Measurements from ENCODE around the gene PTPRU.

Gene PTPRU

DNA sequence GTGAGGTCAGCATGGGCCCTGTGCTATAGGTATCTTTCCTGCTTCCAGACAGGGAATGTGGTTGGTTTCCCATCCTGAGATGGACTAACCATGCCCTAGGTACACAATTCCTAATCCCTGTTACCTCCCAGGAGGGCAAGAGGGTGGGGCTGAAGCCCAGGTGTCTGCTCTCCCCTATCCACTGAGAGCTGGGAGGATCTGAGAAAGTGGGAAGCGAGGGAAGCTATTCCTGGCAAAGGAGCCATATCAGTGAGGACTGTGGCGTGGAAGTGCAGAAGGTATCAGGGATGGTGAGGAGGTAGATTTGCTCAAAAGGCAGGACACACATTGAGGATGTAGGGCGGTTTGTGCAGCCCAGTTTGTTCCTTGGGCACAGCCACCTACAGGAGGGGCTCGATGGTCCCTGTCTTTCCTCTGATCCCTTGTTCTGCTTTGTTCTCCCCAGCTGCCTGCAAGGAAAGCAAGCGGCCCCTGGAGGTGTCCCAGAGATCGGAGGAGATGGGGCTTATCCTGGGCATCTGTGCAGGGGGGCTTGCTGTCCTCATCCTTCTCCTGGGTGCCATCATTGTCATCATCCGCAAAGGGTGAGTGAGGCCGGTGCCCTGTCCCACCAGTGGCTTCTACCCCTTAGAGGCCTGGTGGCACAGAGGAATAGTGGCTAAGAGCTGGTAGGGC lies 48.1 kb downstream of the PTPRU start:
- Histone ChIP-seq H3K4me3 (ENCODE audit: low read depth in 1 of 2, low read length in 2 of 2) (no peak overlapping the region), H3K27ac (ENCODE audit: low read depth, low read length) (no peak overlapping the region), H3K27me3 (ENCODE audit: control insufficient read depth in 1 of 2, insufficient read depth in 2 of 2, low read length in 2 of 2) (no peaks in the 10 kb centered on the region), H3K9me3 (ENCODE audit: control insufficient read depth in 1 of 2, low read length in 2 of 2) (no peaks in the 10 kb centered on the region), H3K4me1 (ENCODE audit: control insufficient read depth in 1 of 2, insufficient read depth in 2 of 2, low read length in 2 of 2) (no peaks in the 10 kb centered on the region), H3K36me3 (ENCODE audit: control insufficient read depth in 1 of 2, insufficient read depth in 2 of 2, low read length in 2 of 2) (no peaks in the 10 kb centered on the region), H3K9ac (ENCODE audit: low read depth in 1 of 2, low read length in 2 of 2) (no peak overlapping the region)

DNA sequence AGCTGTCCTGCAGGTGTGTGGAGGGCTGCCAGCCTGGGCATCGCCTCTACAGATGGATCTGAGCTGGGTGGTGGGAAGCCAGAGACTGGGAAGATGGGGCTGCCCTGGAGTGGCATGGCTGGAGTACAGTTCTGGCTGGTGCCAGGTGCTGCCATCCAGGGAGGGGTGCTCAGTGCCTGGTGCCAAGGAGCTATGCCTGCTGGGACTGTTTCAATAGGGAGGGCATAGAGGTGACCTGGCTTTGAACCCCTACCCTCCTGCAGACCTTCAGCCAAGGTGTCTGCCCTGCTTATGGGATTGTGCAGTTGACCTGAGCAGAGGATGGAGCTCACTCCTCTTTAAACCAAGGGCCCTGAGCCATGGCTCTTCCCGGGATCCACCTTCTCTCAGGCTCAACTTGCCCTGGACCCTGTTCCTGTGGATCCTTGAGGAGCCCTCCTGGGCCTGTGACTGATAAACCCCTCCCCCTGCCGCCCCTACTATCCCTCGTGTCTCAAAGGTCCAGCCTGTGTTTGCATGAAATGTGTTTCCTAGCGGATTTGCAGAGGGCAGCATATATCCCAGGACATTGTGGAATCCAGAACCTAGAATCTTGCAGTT lies 48.7 kb downstream of the PTPRU start:
- no peak overlapping the region for H3K9ac ChIP-seq (ENCODE audit: low read depth in 1 of 2, low read length in 2 of 2)
- H3K4me3 ChIP-seq (ENCODE audit: low read depth in 1 of 2, low read length in 2 of 2): no peak overlapping the region
- H3K27me3 ChIP-seq (ENCODE audit: control insufficient read depth in 1 of 2, insufficient read depth in 2 of 2, low read length in 2 of 2): no peaks in the 10 kb centered on the region
- H3K9me3 ChIP-seq (ENCODE audit: control insufficient read depth in 1 of 2, low read length in 2 of 2): no peaks in the 10 kb centered on the region
- H3K36me3 ChIP-seq (ENCODE audit: control insufficient read depth in 1 of 2, insufficient read depth in 2 of 2, low read length in 2 of 2): no peaks in the 10 kb centered on the region
- H3K27ac ChIP-seq (ENCODE audit: low read depth, low read length): no peak overlapping the region
- H3K4me1 ChIP-seq (ENCODE audit: control insufficient read depth in 1 of 2, insufficient read depth in 2 of 2, low read length in 2 of 2): no peaks in the 10 kb centered on the region

DNA sequence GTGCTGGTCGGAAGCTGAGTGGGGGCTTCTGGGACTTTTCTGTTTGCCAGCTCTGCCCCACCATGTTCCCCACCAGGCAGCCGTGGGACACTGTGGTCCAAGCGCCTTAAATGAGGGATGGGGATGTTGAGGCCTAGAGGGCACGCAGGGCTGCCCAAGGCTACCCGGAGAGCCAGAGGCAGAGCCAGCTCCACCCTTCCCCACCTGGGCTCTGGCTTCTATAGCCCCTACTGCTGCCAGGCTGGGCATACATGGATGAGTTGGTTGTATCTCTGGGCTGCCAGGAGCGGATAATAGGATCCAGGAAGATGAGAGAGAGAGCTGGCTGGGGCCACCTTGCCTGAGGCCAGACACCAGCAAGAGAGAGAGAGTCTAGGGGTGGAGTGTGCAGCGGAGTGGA lies 49.4 kb downstream of the PTPRU start:
- Histone ChIP-seq H3K27me3 (ENCODE audit: control insufficient read depth in 1 of 2, insufficient read depth in 2 of 2, low read length in 2 of 2) (no peaks in the 10 kb centered on the region), H3K9me3 (ENCODE audit: control insufficient read depth in 1 of 2, low read length in 2 of 2) (no peaks in the 10 kb centered on the region)

DNA sequence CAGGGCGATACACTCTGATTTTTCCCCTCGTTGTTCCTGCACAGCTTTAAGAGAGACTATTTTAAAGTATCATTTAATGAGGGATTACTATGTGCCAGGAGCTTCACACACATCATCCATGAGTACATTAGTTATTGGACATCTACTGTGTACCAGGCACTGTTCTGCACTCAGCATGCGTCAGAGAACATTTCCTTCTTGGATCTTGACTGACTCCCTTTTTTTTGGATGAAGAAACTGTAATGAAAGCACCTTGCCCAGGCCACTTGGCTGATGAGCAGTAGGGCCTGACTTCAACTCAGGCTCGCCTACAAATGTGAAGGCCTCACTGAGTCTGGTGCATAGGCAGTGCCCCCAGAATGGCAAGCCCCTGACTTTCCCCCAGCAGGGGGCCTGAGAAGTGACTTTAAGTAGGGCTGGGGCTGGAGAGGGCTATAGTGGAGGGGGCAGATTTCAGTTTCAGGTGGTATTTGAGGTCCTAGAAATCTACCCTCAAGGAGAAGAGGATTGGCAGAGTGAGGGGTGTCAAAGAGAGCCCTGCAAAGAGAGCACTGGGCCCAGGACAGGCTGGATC lies 50.0 kb downstream of the PTPRU start:
- Histone ChIP-seq H3K27me3 (ENCODE audit: control insufficient read depth in 1 of 2, insufficient read depth in 2 of 2, low read length in 2 of 2) (no peaks in the 10 kb centered on the region), H3K9ac (ENCODE audit: low read depth in 1 of 2, low read length in 2 of 2) (no peak overlapping the region), H3K36me3 (ENCODE audit: control insufficient read depth in 1 of 2, insufficient read depth in 2 of 2, low read length in 2 of 2) (no peaks in the 10 kb centered on the region)

More for the DNA sequence above, 49.4 kb downstream of the PTPRU start:
- H3K4me1 ChIP-seq (ENCODE audit: control insufficient read depth in 1 of 2, insufficient read depth in 2 of 2, low read length in 2 of 2): no peaks in the 10 kb centered on the region
- no peak overlapping the region for H3K4me3 ChIP-seq (ENCODE audit: low read depth in 1 of 2, low read length in 2 of 2)
- H3K27ac ChIP-seq (ENCODE audit: low read depth, low read length): no peak overlapping the region
- no peak overlapping the region for H3K9ac ChIP-seq (ENCODE audit: low read depth in 1 of 2, low read length in 2 of 2)
- no peaks in the 10 kb centered on the region for H3K36me3 ChIP-seq (ENCODE audit: control insufficient read depth in 1 of 2, insufficient read depth in 2 of 2, low read length in 2 of 2)

DNA sequence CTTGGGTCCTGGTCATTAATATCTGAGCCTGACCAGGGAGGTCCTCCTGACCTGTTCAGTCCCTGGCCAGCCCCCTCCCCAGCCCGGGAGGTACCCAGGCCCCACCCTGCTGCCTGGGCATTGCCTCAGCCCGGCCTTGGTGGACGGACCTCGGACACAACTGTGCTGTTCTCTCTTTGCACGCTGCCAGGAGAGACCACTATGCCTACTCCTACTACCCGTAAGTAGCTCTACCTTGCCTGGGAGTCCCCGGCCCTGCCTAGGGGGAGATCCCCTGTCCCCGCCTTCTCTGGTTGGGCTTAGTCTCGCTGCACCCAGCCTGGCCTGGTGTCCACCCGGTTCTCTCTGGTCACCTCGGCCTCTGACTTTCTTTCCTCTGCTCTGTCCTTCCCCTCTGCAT lies 53.2 kb downstream of the PTPRU start:
- Histone ChIP-seq H3K27me3 (ENCODE audit: control insufficient read depth in 1 of 2, insufficient read depth in 2 of 2, low read length in 2 of 2) (no peaks in the 10 kb centered on the region), H3K4me3 (ENCODE audit: low read depth in 1 of 2, low read length in 2 of 2) (no peak overlapping the region), H3K9ac (ENCODE audit: low read depth in 1 of 2, low read length in 2 of 2) (no peak overlapping the region), H3K27ac (ENCODE audit: low read depth, low read length) (no peak overlapping the region), H3K9me3 (ENCODE audit: control insufficient read depth in 1 of 2, low read length in 2 of 2) (no peaks in the 10 kb centered on the region), H3K36me3 (ENCODE audit: control insufficient read depth in 1 of 2, insufficient read depth in 2 of 2, low read length in 2 of 2) (no peaks in the 10 kb centered on the region), H3K4me1 (ENCODE audit: control insufficient read depth in 1 of 2, insufficient read depth in 2 of 2, low read length in 2 of 2) (no peaks in the 10 kb centered on the region)

More for the DNA sequence above, 50.0 kb downstream of the PTPRU start:
- Histone ChIP-seq H3K9me3 (ENCODE audit: control insufficient read depth in 1 of 2, low read length in 2 of 2) (no peaks in the 10 kb centered on the region), H3K27ac (ENCODE audit: low read depth, low read length) (no peak overlapping the region), H3K4me3 (ENCODE audit: low read depth in 1 of 2, low read length in 2 of 2) (no peak overlapping the region), H3K4me1 (ENCODE audit: control insufficient read depth in 1 of 2, insufficient read depth in 2 of 2, low read length in 2 of 2) (no peaks in the 10 kb centered on the region)

DNA sequence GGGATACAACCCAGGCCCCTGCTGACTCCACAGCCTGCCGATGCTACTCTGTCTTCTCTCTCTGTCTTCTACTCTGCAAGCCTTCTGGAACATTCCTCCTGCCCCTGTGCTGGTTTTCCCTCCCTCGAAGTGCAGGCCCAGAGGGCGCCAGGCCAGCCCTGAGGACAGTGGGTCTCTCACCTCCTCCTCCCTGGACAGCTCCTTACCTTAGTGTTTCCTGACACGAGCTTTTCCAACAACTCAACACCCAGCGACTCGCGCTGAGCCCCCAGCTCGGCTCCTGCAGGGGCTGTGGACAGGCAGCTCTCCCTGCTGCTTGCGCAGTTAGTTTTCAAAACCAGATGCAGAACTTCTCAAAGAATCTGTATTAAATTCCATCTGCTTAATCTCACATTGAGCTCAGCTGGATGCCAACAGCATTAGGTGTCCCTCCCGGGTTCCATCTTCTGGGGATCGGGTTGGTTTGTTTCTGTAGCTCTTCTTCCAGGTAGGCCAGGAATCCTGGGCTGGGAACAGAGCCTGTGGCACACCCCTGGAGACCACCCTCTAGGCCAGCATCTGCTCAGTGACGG lies 54.2 kb downstream of the PTPRU start:
- no peaks in the 10 kb centered on the region for H3K36me3 ChIP-seq (ENCODE audit: control insufficient read depth in 1 of 2, insufficient read depth in 2 of 2, low read length in 2 of 2)
- no peak overlapping the region for H3K27ac ChIP-seq (ENCODE audit: low read depth, low read length)
- no peaks in the 10 kb centered on the region for H3K27me3 ChIP-seq (ENCODE audit: control insufficient read depth in 1 of 2, insufficient read depth in 2 of 2, low read length in 2 of 2)
- no peak overlapping the region for H3K4me3 ChIP-seq (ENCODE audit: low read depth in 1 of 2, low read length in 2 of 2)
- H3K4me1 ChIP-seq (ENCODE audit: control insufficient read depth in 1 of 2, insufficient read depth in 2 of 2, low read length in 2 of 2): no peaks in the 10 kb centered on the region
- no peaks in the 10 kb centered on the region for H3K9me3 ChIP-seq (ENCODE audit: control insufficient read depth in 1 of 2, low read length in 2 of 2)
- no peak overlapping the region for H3K9ac ChIP-seq (ENCODE audit: low read depth in 1 of 2, low read length in 2 of 2)

DNA sequence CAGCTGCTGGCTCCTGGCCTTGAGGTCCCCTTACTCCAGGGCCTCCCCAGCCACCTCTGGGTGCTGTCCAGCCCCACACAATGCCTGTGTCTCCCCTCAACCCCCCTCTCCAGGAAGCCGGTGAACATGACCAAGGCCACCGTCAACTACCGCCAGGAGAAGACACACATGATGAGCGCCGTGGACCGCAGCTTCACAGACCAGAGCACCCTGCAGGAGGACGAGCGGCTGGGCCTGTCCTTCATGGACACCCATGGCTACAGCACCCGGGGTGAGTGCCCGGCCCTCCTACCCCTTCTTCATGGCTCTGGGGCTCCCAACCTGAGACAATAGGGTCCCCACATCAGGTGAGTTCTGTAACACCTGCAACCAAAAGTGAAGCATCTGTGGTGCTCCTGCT lies 55.4 kb downstream of the PTPRU start:
- H3K4me3 ChIP-seq (ENCODE audit: low read depth in 1 of 2, low read length in 2 of 2): no peak overlapping the region
- no peaks in the 10 kb centered on the region for H3K4me1 ChIP-seq (ENCODE audit: control insufficient read depth in 1 of 2, insufficient read depth in 2 of 2, low read length in 2 of 2)
- H3K27ac ChIP-seq (ENCODE audit: low read depth, low read length): no peak overlapping the region
- H3K9me3 ChIP-seq (ENCODE audit: control insufficient read depth in 1 of 2, low read length in 2 of 2): no peaks in the 10 kb centered on the region
- no peak overlapping the region for H3K9ac ChIP-seq (ENCODE audit: low read depth in 1 of 2, low read length in 2 of 2)
- H3K36me3 ChIP-seq (ENCODE audit: control insufficient read depth in 1 of 2, insufficient read depth in 2 of 2, low read length in 2 of 2): no peaks in the 10 kb centered on the region
- no peaks in the 10 kb centered on the region for H3K27me3 ChIP-seq (ENCODE audit: control insufficient read depth in 1 of 2, insufficient read depth in 2 of 2, low read length in 2 of 2)

DNA sequence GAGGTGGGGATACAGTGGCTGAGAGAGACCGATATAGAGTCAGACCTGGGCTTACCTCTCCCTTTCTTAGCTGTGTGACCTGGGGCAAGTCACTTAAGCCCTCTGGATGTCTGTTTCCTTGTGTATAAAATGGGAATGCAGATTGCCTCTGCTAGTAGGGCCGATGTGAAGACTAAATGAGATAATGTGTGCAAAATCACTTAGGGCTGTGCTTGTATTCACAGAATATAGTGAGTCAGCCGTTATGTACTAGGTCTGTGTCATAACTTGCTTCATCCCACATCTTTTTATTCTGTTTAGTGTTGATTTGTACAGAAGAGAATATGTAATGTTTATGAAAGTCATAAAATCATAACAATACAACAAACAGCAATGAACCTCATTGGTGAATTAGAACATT lies 56.0 kb downstream of the PTPRU start:
- Histone ChIP-seq H3K9me3 (ENCODE audit: control insufficient read depth in 1 of 2, low read length in 2 of 2) (no peaks in the 10 kb centered on the region), H3K4me1 (ENCODE audit: control insufficient read depth in 1 of 2, insufficient read depth in 2 of 2, low read length in 2 of 2) (no peaks in the 10 kb centered on the region), H3K27ac (ENCODE audit: low read depth, low read length) (no peak overlapping the region), H3K9ac (ENCODE audit: low read depth in 1 of 2, low read length in 2 of 2) (no peak overlapping the region), H3K27me3 (ENCODE audit: control insufficient read depth in 1 of 2, insufficient read depth in 2 of 2, low read length in 2 of 2) (no peaks in the 10 kb centered on the region), H3K4me3 (ENCODE audit: low read depth in 1 of 2, low read length in 2 of 2) (no peak overlapping the region), H3K36me3 (ENCODE audit: control insufficient read depth in 1 of 2, insufficient read depth in 2 of 2, low read length in 2 of 2) (no peaks in the 10 kb centered on the region)

DNA sequence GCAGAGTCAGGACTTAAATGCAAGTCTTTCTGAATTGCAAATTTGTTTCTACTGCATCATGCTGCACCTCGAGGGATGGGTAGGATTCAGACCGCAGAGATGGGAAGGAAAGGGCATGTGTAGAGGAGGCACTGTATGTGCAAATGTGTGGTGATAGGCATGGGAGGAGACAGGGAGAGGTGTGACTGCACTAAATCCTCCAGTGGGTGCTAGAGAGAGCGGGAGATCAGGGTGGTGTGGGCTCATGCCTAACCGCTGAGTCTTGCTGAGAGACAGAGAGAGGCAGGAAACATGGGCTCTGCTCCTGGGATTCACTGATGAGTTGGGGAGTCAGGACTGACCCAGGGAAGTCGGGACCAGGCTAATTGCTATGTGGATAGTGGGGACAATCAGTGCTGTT lies 61.1 kb downstream of the PTPRU start:
- H3K4me1 ChIP-seq (ENCODE audit: control insufficient read depth in 1 of 2, insufficient read depth in 2 of 2, low read length in 2 of 2): no peaks in the 10 kb centered on the region
- H3K27me3 ChIP-seq (ENCODE audit: control insufficient read depth in 1 of 2, insufficient read depth in 2 of 2, low read length in 2 of 2): no peaks in the 10 kb centered on the region
- no peak overlapping the region for H3K27ac ChIP-seq (ENCODE audit: low read depth, low read length)
- H3K9me3 ChIP-seq (ENCODE audit: control insufficient read depth in 1 of 2, low read length in 2 of 2): no peaks in the 10 kb centered on the region
- H3K36me3 ChIP-seq (ENCODE audit: control insufficient read depth in 1 of 2, insufficient read depth in 2 of 2, low read length in 2 of 2): no peaks in the 10 kb centered on the region
- no peak overlapping the region for H3K4me3 ChIP-seq (ENCODE audit: low read depth in 1 of 2, low read length in 2 of 2)
- no peak overlapping the region for H3K9ac ChIP-seq (ENCODE audit: low read depth in 1 of 2, low read length in 2 of 2)

DNA sequence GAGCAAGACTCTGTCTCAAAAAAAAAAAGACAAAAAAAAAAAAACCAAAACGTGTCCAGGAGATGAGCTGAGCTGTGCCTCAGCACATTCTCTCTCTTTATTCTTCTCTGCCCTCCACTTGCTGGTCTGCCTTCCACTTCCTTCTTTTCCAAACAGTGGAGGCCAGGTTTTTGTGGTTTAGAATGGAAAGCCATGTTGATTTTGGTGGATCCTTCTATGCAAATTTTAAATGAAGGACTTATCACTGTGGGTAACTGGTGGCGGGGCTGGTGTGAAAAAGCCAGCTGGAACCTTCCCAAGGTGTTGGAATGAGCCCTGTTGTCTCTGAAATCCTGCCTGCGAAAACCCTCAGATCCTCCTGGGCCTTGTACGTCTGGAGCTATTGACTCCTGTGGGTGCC lies 61.9 kb downstream of the PTPRU start:
- Histone ChIP-seq H3K9ac (ENCODE audit: low read depth in 1 of 2, low read length in 2 of 2) (no peak overlapping the region), H3K4me1 (ENCODE audit: control insufficient read depth in 1 of 2, insufficient read depth in 2 of 2, low read length in 2 of 2) (no peaks in the 10 kb centered on the region), H3K27ac (ENCODE audit: low read depth, low read length) (no peak overlapping the region), H3K27me3 (ENCODE audit: control insufficient read depth in 1 of 2, insufficient read depth in 2 of 2, low read length in 2 of 2) (no peaks in the 10 kb centered on the region), H3K36me3 (ENCODE audit: control insufficient read depth in 1 of 2, insufficient read depth in 2 of 2, low read length in 2 of 2) (no peaks in the 10 kb centered on the region), H3K9me3 (ENCODE audit: control insufficient read depth in 1 of 2, low read length in 2 of 2) (no peaks in the 10 kb centered on the region), H3K4me3 (ENCODE audit: low read depth in 1 of 2, low read length in 2 of 2) (no peak overlapping the region)

All from duodenal mucosa (tissue), 2 donors.